ENCODE data around the gene FBXL7. TPM values are rescaled to one million over a fixed set of nuclear protein-coding genes. Genes with fewer than 3 reads are reported as not detected.

FBXL7 gene
- total and polyA plus RNA-seq, 10 donors = 1.1 to 12.9 (median 8.3) TPM

- intact Hi-C loops (cut with DNase I; ENCODE audit: low total_unique reads) = no loop called here
- Histone ChIP-seq H3K9me3 (peaks cover 0 to 16% (median 1%) of the 10 kb centered on the region in 8 donors), H3K4me3 (peak overlapping the region in 1 of 8 donors; percentile 1), H3K27ac (no peak overlapping the region), H3K27me3 (replicated peaks in 1 of 7) (no peaks in the 10 kb centered on the region), H3K36me3 (no peaks in the 10 kb centered on the region), H3K4me1 (no peaks in the 10 kb centered on the region)
- 61 to 71% (median 67%) methylated on average over 3 of the region's 3 CpGs for WGBS, 5 donors
- TF ChIP-seq POLR2AphosphoS5 (IDR thresholded peaks at IDR 0.05) (no peak), POLR2A (IDR thresholded peaks at IDR 0.05) (no peak)
- TF ChIP-seq, protein P1, sequence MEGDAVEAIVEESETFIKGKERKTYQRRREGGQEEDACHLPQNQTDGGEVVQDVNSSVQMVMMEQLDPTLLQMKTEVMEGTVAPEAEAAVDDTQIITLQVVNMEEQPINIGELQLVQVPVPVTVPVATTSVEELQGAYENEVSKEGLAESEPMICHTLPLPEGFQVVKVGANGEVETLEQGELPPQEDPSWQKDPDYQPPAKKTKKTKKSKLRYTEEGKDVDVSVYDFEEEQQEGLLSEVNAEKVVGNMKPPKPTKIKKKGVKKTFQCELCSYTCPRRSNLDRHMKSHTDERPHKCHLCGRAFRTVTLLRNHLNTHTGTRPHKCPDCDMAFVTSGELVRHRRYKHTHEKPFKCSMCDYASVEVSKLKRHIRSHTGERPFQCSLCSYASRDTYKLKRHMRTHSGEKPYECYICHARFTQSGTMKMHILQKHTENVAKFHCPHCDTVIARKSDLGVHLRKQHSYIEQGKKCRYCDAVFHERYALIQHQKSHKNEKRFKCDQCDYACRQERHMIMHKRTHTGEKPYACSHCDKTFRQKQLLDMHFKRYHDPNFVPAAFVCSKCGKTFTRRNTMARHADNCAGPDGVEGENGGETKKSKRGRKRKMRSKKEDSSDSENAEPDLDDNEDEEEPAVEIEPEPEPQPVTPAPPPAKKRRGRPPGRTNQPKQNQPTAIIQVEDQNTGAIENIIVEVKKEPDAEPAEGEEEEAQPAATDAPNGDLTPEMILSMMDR (IDR thresholded peaks at IDR 0.05 in 8 of 11, conservative IDR thresholded peaks at IDR 0.05 in 3 of 11) = no peak
- DNase-seq = no peak
Observed at GRCh38 chr5:15914638-15915037, 414.7 kb downstream of the FBXL7 start.

- Histone ChIP-seq H3K4me1 (no peaks in the 10 kb centered on the region), H3K27me3 (replicated peaks in 1 of 7) (no peaks in the 10 kb centered on the region), H3K4me3 (no peak overlapping the region), H3K9me3 (peaks cover 0 to 13% (median 0%) of the 10 kb centered on the region in 8 donors), H3K27ac (no peak overlapping the region), H3K36me3 (peaks cover 0 to 7% (median 0%) of the 10 kb centered on the region in 6 donors)
- 84 to 94% (median 87%) methylated on average over 3 of the region's 3 CpGs for WGBS, 5 donors
- DNase-seq = no peak
- TF ChIP-seq POLR2A (IDR thresholded peaks at IDR 0.05) (no peak), POLR2AphosphoS5 (IDR thresholded peaks at IDR 0.05) (no peak)
- TF ChIP-seq, protein P1 (IDR thresholded peaks at IDR 0.05 in 8 of 11, conservative IDR thresholded peaks at IDR 0.05 in 3 of 11) = no peak
- intact Hi-C loops (cut with DNase I; ENCODE audit: low total_unique reads) = no loop called here
Observed at GRCh38 chr5:15926586-15926985, 426.6 kb downstream of the FBXL7 start.

- H3K36me3 ChIP-seq = peaks cover 0 to 7% (median 0%) of the 10 kb centered on the region in 6 donors
- TF ChIP-seq, protein P1 (IDR thresholded peaks at IDR 0.05 in 8 of 11, conservative IDR thresholded peaks at IDR 0.05 in 3 of 11) = no peak
- no peak for TF ChIP-seq POLR2AphosphoS5 (IDR thresholded peaks at IDR 0.05)
- no peak for TF ChIP-seq POLR2A (IDR thresholded peaks at IDR 0.05)
- DNase-seq = no peak
- H3K27me3 ChIP-seq (replicated peaks in 1 of 7) = no peaks in the 10 kb centered on the region
- intact Hi-C loops (cut with DNase I; ENCODE audit: low total_unique reads) = no loop called here
- 94 to 97% (median 95%) methylated on average over 18 to 38 of the region's 38 CpGs for WGBS, 5 donors
- H3K27ac ChIP-seq = no peak overlapping the region
- H3K9me3 ChIP-seq = peaks cover 0 to 13% (median 0%) of the 10 kb centered on the region in 8 donors
- H3K4me1 ChIP-seq = no peaks in the 10 kb centered on the region
- H3K4me3 ChIP-seq = no peak overlapping the region
Observed at GRCh38 chr5:15927710-15928380, 427.9 kb downstream of the FBXL7 start.

- H3K27me3 ChIP-seq (replicated peaks in 1 of 7) = no peaks in the 10 kb centered on the region
- 84 to 93% (median 86%) methylated on average over 11 of the region's 11 CpGs for WGBS, 5 donors
- peaks cover 0 to 13% (median 0%) of the 10 kb centered on the region in 8 donors for H3K9me3 ChIP-seq
- no peaks in the 10 kb centered on the region for H3K4me1 ChIP-seq
- DNase-seq = no peak
- TF ChIP-seq POLR2AphosphoS5 (IDR thresholded peaks at IDR 0.05) (no peak), POLR2A (IDR thresholded peaks at IDR 0.05) (no peak)
- TF ChIP-seq, protein P1 (IDR thresholded peaks at IDR 0.05 in 8 of 11, conservative IDR thresholded peaks at IDR 0.05 in 3 of 11) = no peak
- peaks cover 0 to 7% (median 0%) of the 10 kb centered on the region in 6 donors for H3K36me3 ChIP-seq
- no peak overlapping the region for H3K4me3 ChIP-seq
- intact Hi-C loops (cut with DNase I; ENCODE audit: low total_unique reads) = no loop called here
- H3K27ac ChIP-seq = no peak overlapping the region
Observed at GRCh38 chr5:15929611-15930263, 429.8 kb downstream of the FBXL7 start.

Data from spleen (tissue), 11 donors.